ENCODE results near the gene TH. TPM values are rescaled to one million over a fixed set of nuclear protein-coding genes. Genes with fewer than 3 reads are reported as not detected.

TH gene
- total RNA-seq, 1 donor from 2014 or later = not detected

DNA sequence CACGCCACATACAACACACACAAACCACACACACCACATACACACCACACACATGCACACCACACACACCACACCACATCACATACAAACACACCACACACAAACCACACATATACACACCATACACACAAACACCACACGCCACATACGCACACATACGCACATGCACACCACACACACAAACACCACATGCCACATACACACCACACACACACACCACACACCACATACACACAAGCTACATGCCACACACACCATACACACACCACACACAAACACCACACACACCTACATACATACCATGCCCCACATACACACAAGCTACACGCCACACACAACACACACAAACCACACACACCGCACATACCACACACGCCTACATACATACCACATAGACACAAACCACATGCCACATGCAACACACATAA is 15.7 kb upstream of the TH start:
- peaks cover 57 to 82% (median 63%) of the 10 kb centered on the region in 3 donors for H3K27me3 ChIP-seq (ENCODE audit: control insufficient read depth in 3 of 3, insufficient read depth in 3 of 3, low read length in 3 of 3)
- H3K36me3 ChIP-seq (ENCODE audit: control insufficient read depth in 3 of 3, insufficient read depth in 3 of 3, low read length in 3 of 3) = no peaks in the 10 kb centered on the region
- no peaks in the 10 kb centered on the region for H3K9me3 ChIP-seq (ENCODE audit: control insufficient read depth in 3 of 3, low read length in 3 of 3)
- no peak overlapping the region for H3K27ac ChIP-seq (ENCODE audit: low read depth, low read length)
- H3K4me3 ChIP-seq (ENCODE audit: low read length in 3 of 3) = no peak overlapping the region
- no peak overlapping the region for H3K9ac ChIP-seq (ENCODE audit: low read depth in 1 of 3, low read length in 3 of 3)
- no peaks in the 10 kb centered on the region for H3K4me1 ChIP-seq (ENCODE audit: control insufficient read depth in 3 of 3, insufficient read depth in 3 of 3, low read length in 3 of 3)

DNA sequence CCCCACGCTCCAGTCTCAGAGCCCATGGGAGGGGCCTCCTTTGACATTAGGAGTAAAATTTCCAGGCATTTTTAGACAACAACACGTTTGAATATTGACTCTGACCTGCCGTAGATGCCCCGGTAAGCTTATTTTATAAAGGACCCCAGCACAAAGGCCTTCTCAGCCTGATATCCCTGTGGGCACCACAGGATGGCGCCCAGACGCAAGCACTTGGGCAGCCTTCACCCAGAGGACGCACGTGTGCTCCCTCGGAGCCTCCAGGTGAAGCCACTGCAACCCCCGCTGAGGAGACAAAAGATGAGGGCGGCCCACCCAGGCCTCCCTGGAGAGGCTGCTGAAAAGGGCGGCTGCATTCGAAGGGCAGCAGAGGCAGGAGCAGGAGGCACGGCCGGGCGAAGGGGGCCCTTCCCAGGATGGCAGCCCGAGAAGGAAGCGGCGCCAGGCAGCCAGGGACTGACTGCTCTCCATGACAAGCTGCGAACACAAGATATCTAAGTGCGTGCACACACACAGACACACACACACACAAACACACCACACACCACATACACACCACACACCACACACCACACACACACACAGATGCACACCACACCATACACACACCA is 15.2 kb upstream of the TH start:
- Histone ChIP-seq H3K36me3 (ENCODE audit: control insufficient read depth in 3 of 3, insufficient read depth in 3 of 3, low read length in 3 of 3) (no peaks in the 10 kb centered on the region), H3K27me3 (ENCODE audit: control insufficient read depth in 3 of 3, insufficient read depth in 3 of 3, low read length in 3 of 3) (peaks cover 57 to 82% (median 67%) of the 10 kb centered on the region in 3 donors), H3K9ac (ENCODE audit: low read depth in 1 of 3, low read length in 3 of 3) (no peak overlapping the region), H3K4me1 (ENCODE audit: control insufficient read depth in 3 of 3, insufficient read depth in 3 of 3, low read length in 3 of 3) (no peaks in the 10 kb centered on the region), H3K27ac (ENCODE audit: low read depth, low read length) (no peak overlapping the region), H3K4me3 (ENCODE audit: low read length in 3 of 3) (no peak overlapping the region), H3K9me3 (ENCODE audit: control insufficient read depth in 3 of 3, low read length in 3 of 3) (no peaks in the 10 kb centered on the region)

DNA sequence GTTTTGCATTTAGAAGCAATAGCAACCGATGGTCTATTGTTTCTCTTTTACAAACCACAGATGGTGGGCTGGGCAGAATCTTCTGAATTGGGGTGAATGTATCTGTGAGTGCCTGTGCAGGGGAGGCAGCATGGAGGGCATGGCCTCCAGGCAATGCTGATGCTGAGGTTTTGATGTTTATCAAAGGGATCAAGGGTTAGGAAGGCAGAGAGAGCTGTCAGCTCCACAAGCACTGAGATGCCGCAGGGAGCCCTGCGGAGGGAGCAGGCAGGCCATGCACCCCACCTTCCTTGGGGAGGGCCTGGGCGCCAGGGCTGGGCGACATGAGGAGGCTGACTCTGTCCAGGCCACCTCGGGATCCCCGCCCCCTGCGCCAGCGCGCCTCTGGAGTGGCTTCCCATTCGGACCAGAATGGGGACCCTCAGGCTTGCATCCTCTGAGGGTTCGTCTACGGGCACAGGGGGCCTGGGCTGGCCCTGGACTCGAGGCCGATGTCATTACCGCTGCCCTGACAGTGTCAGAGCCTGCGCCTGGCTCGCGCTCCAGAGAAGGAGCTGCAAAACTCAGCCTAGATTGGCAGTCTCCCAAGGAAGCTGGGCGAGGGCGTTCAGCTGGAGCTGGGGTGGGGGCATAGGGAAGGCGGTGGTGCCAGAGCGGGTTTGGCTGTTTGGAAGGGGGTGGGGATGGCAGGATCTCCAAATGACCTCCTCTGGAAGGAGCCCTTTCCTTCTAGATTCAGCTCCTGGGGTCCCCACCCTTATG is 13.9 kb upstream of the TH start:
- no peaks in the 10 kb centered on the region for H3K9me3 ChIP-seq (ENCODE audit: control insufficient read depth in 3 of 3, low read length in 3 of 3)
- peaks cover 49 to 77% (median 69%) of the 10 kb centered on the region in 3 donors for H3K27me3 ChIP-seq (ENCODE audit: control insufficient read depth in 3 of 3, insufficient read depth in 3 of 3, low read length in 3 of 3)
- H3K27ac ChIP-seq (ENCODE audit: low read depth, low read length) = no peak overlapping the region

DNA sequence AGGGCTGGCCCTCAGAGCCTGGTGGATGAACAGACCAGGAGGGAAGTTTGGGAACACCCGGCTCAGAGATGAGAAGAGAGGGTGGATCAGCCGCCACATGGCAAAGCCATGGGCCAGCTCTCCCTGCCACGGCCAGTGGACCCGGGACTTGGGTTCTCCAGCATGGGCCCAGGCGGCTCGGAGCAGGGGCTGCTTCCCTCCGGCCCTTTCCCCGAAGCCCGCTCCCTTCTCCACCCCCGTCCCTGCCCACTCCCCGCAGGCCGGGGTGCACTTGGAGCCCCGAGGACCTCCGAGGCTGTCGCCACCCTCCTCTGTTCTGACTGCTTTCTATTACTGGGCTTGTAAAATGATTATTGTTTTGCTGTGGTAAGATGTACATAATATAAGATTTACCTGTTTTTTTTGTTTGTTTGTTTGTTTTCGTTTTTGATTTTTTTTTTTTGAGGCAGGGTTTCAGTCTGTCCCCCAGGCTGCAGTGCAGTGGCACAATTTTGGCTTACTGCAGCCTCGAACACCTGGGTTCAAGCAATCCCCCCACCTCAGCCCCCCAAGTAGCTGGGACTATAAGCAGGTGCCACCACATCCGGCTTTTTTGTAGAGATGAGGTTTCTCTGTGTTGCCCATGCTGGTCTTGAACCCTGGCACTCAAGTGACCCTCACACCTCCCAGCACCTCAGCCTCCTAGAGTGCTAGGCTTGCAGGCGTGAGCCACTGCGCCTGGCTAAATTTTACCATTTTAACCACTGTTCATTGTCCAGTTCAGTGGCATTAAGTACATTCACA is 11.3 kb upstream of the TH start:
- Histone ChIP-seq H3K9me3 (ENCODE audit: control insufficient read depth in 3 of 3, low read length in 3 of 3) (no peaks in the 10 kb centered on the region), H3K4me3 (ENCODE audit: low read length in 3 of 3) (no peak overlapping the region), H3K27me3 (ENCODE audit: control insufficient read depth in 3 of 3, insufficient read depth in 3 of 3, low read length in 3 of 3) (peaks cover 40 to 77% (median 72%) of the 10 kb centered on the region in 3 donors), H3K4me1 (ENCODE audit: control insufficient read depth in 3 of 3, insufficient read depth in 3 of 3, low read length in 3 of 3) (no peaks in the 10 kb centered on the region), H3K27ac (ENCODE audit: low read depth, low read length) (no peak overlapping the region), H3K9ac (ENCODE audit: low read depth in 1 of 3, low read length in 3 of 3) (no peak overlapping the region), H3K36me3 (ENCODE audit: control insufficient read depth in 3 of 3, insufficient read depth in 3 of 3, low read length in 3 of 3) (no peaks in the 10 kb centered on the region)

More for the DNA sequence above, 13.9 kb upstream of the TH start:
- Histone ChIP-seq H3K4me3 (ENCODE audit: low read length in 3 of 3) (no peak overlapping the region), H3K9ac (ENCODE audit: low read depth in 1 of 3, low read length in 3 of 3) (no peak overlapping the region), H3K4me1 (ENCODE audit: control insufficient read depth in 3 of 3, insufficient read depth in 3 of 3, low read length in 3 of 3) (no peaks in the 10 kb centered on the region), H3K36me3 (ENCODE audit: control insufficient read depth in 3 of 3, insufficient read depth in 3 of 3, low read length in 3 of 3) (no peaks in the 10 kb centered on the region)

DNA sequence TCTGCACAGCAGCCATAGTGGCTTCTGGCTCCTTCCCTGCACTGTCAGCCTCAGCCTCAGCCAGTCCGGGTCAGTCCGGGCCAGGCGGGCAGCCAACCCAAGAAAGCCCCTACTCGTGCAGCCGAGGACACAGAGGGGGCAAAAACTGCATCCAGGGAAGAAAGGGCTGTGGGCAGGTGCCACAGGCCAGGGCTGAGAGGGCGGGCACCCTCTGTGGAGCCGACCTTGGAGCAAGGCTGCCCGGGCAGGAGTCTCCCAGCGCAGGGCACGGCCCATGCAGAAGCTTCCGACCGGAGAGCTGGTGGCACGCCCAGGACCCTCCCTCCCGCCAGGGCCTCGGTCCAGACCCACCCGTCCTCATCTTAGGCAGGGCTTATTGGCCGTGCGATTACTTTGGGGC is 10.5 kb upstream of the TH start:
- H3K27ac ChIP-seq (ENCODE audit: low read depth, low read length) = no peak overlapping the region
- H3K9me3 ChIP-seq (ENCODE audit: control insufficient read depth in 3 of 3, low read length in 3 of 3) = no peaks in the 10 kb centered on the region
- no peaks in the 10 kb centered on the region for H3K4me1 ChIP-seq (ENCODE audit: control insufficient read depth in 3 of 3, insufficient read depth in 3 of 3, low read length in 3 of 3)
- no peaks in the 10 kb centered on the region for H3K36me3 ChIP-seq (ENCODE audit: control insufficient read depth in 3 of 3, insufficient read depth in 3 of 3, low read length in 3 of 3)
- no peak overlapping the region for H3K9ac ChIP-seq (ENCODE audit: low read depth in 1 of 3, low read length in 3 of 3)
- H3K4me3 ChIP-seq (ENCODE audit: low read length in 3 of 3) = no peak overlapping the region
- H3K27me3 ChIP-seq (ENCODE audit: control insufficient read depth in 3 of 3, insufficient read depth in 3 of 3, low read length in 3 of 3) = peaks cover 32 to 76% (median 69%) of the 10 kb centered on the region in 3 donors

DNA sequence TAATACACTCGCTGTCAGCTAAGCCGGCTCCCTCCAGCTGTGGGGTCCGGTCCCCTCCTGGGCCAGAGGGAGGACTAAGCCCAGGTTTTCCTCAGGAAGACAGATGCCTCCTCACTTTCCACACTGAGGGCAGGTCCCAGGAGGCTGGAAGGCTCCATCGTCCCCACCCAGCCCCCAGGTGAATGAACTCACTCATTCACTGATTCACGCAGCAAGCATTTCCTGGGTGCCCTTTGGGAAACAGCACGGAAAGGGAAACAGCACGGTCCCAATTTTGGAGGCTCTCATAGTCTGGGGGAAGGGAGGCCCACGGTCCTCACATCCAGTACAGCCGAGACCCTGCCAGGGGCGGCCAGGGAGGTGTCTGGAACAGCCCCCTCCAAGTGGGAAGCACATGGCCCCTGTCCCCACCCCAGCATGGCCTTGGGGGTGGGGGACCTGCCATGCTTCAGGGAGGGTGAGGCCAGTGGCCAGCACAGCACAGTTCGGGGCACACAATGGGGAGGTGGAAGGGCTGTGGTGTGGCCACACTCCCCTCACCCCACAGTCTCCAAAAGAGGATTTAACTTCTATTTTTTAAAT is 9.3 kb upstream of the TH start:
- H3K4me3 ChIP-seq (ENCODE audit: low read length in 3 of 3) = no peak overlapping the region
- H3K4me1 ChIP-seq (ENCODE audit: control insufficient read depth in 3 of 3, insufficient read depth in 3 of 3, low read length in 3 of 3) = no peaks in the 10 kb centered on the region
- no peaks in the 10 kb centered on the region for H3K9me3 ChIP-seq (ENCODE audit: control insufficient read depth in 3 of 3, low read length in 3 of 3)
- peaks cover 26 to 75% (median 64%) of the 10 kb centered on the region in 3 donors for H3K27me3 ChIP-seq (ENCODE audit: control insufficient read depth in 3 of 3, insufficient read depth in 3 of 3, low read length in 3 of 3)
- no peak overlapping the region for H3K9ac ChIP-seq (ENCODE audit: low read depth in 1 of 3, low read length in 3 of 3)
- H3K36me3 ChIP-seq (ENCODE audit: control insufficient read depth in 3 of 3, insufficient read depth in 3 of 3, low read length in 3 of 3) = no peaks in the 10 kb centered on the region
- H3K27ac ChIP-seq (ENCODE audit: low read depth, low read length) = no peak overlapping the region

DNA sequence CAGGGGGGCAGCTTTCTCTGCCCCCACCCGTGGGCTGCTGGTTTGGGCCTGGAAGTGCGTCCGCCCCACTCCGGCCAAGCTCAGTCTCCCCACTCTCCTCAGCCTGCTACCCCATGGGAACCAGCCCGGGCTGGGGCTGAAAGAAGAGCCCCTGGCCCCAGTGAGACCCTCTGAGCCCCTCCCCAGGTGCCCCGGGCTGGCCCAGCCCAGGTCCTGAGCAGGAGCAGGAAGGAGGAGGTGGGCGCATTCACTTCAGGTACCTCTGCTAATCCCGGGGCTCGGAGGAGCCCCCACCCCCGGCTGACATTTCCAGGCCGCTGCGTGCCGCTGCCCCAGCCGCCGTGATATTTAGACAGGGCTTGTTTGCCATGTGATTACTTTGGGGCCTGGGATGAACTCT is 8.7 kb upstream of the TH start:
- Histone ChIP-seq H3K27me3 (ENCODE audit: control insufficient read depth in 3 of 3, insufficient read depth in 3 of 3, low read length in 3 of 3) (peaks cover 22 to 71% (median 59%) of the 10 kb centered on the region in 3 donors), H3K9me3 (ENCODE audit: control insufficient read depth in 3 of 3, low read length in 3 of 3) (no peaks in the 10 kb centered on the region), H3K4me1 (ENCODE audit: control insufficient read depth in 3 of 3, insufficient read depth in 3 of 3, low read length in 3 of 3) (no peaks in the 10 kb centered on the region), H3K9ac (ENCODE audit: low read depth in 1 of 3, low read length in 3 of 3) (no peak overlapping the region), H3K4me3 (ENCODE audit: low read length in 3 of 3) (no peak overlapping the region), H3K36me3 (ENCODE audit: control insufficient read depth in 3 of 3, insufficient read depth in 3 of 3, low read length in 3 of 3) (no peaks in the 10 kb centered on the region), H3K27ac (ENCODE audit: low read depth, low read length) (no peak overlapping the region)

DNA sequence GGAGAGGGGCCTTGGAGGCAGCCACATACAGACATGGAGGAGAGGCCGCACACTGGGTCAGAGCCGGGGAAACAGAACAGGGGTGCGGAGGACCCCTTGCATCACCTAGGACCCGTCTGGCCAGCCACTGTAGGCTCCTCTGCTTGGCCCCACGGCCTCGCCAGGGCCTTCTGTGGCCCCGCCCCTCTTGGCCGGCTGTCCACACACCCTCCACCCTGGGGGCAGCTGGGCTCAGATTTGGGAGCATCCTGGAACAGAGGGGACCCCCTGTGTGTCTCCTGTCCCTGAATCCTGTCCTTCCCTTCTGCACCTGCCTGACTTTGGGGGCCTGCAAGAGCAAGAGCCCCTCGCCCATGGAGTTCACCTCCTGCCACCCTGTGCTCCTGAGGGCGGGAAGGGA is 7.9 kb upstream of the TH start:
- Histone ChIP-seq H3K9me3 (ENCODE audit: control insufficient read depth in 3 of 3, low read length in 3 of 3) (no peaks in the 10 kb centered on the region), H3K36me3 (ENCODE audit: control insufficient read depth in 3 of 3, insufficient read depth in 3 of 3, low read length in 3 of 3) (no peaks in the 10 kb centered on the region), H3K4me1 (ENCODE audit: control insufficient read depth in 3 of 3, insufficient read depth in 3 of 3, low read length in 3 of 3) (no peaks in the 10 kb centered on the region), H3K27ac (ENCODE audit: low read depth, low read length) (no peak overlapping the region), H3K27me3 (ENCODE audit: control insufficient read depth in 3 of 3, insufficient read depth in 3 of 3, low read length in 3 of 3) (peaks cover 14 to 64% (median 51%) of the 10 kb centered on the region in 3 donors), H3K9ac (ENCODE audit: low read depth in 1 of 3, low read length in 3 of 3) (no peak overlapping the region), H3K4me3 (ENCODE audit: low read length in 3 of 3) (no peak overlapping the region)

DNA sequence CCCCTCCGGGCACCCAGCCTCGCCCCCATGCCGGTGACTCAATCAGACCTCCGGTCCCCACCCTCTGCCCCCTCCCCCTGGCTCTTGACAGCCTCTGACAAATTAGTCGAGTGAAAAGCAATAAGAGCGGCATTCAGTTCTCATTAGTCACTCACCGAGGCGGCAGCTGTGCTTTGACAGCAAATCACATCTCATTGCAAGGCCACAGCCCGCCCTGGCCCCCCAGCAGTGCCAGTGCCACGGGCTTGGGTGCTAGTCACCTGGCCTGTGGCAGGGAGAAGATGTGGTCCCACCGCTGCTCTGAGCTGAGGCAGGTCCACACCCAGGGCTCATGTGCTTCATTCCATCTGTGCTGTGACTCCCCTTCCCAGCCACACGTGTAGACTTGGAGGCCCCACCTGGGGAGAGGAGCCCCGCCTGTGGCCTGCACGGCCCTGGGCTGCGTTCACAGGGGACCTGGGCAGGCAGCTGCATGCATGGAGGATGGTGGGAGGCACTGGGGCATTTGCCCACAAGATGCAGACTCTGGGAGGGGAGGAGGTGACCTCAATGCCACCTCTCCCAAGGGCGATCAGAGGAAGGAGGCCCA is 7.4 kb upstream of the TH start:
- H3K4me1 ChIP-seq (ENCODE audit: control insufficient read depth in 3 of 3, insufficient read depth in 3 of 3, low read length in 3 of 3) = no peaks in the 10 kb centered on the region
- H3K27me3 ChIP-seq (ENCODE audit: control insufficient read depth in 3 of 3, insufficient read depth in 3 of 3, low read length in 3 of 3) = peaks cover 13 to 61% (median 46%) of the 10 kb centered on the region in 3 donors
- no peaks in the 10 kb centered on the region for H3K36me3 ChIP-seq (ENCODE audit: control insufficient read depth in 3 of 3, insufficient read depth in 3 of 3, low read length in 3 of 3)
- no peaks in the 10 kb centered on the region for H3K9me3 ChIP-seq (ENCODE audit: control insufficient read depth in 3 of 3, low read length in 3 of 3)
- no peak overlapping the region for H3K9ac ChIP-seq (ENCODE audit: low read depth in 1 of 3, low read length in 3 of 3)
- H3K27ac ChIP-seq (ENCODE audit: low read depth, low read length) = no peak overlapping the region
- no peak overlapping the region for H3K4me3 ChIP-seq (ENCODE audit: low read length in 3 of 3)
